ENCODE results near the gene ETV3L.
"Not testable (repeated sequence)": the region's sequence is repeated elsewhere in the genome, so short reads cannot be mapped to it uniquely, and the experiment has no call there.

ETV3L gene

GRCh38 chr1:157105298-157105987 is 5.8 kb upstream of the ETV3L start:
- DNase-seq (ENCODE audit: low read depth in 2 of 2), result no peak

GRCh38 chr1:157104598-157105293 is 5.1 kb upstream of the ETV3L start:
- no peak for DNase-seq (ENCODE audit: low read depth in 2 of 2)

GRCh38 chr1:157103268-157103667 is 3.7 kb upstream of the ETV3L start:
- DNase-seq (ENCODE audit: low read depth in 2 of 2), result no peak

- no peak for DNase-seq (ENCODE audit: low read depth in 2 of 2)
Measured at GRCh38 chr1:157101149-157101548, 1.5 kb upstream of the ETV3L start.

- not testable (repeated sequence) for DNase-seq (ENCODE audit: low read depth in 2 of 2)
Measured at GRCh38 chr1:157098987-157099632, 498 bp downstream of the ETV3L start.

- DNase-seq (ENCODE audit: low read depth in 2 of 2), result no peak
Measured at GRCh38 chr1:157098519-157098918, 1.1 kb downstream of the ETV3L start.

- DNase-seq (ENCODE audit: low read depth in 2 of 2), result no peak
Measured at GRCh38 chr1:157097692-157098091, 1.9 kb downstream of the ETV3L start.

GRCh38 chr1:157096881-157097280 is 2.7 kb downstream of the ETV3L start:
- DNase-seq (ENCODE audit: low read depth in 2 of 2), result no peak

- DNase-seq (ENCODE audit: low read depth in 2 of 2), result no peak
Measured at GRCh38 chr1:157095551-157095950, 4.1 kb downstream of the ETV3L start.

GRCh38 chr1:157095091-157095490 is 4.5 kb downstream of the ETV3L start:
- no peak for DNase-seq (ENCODE audit: low read depth in 2 of 2)

GRCh38 chr1:157092831-157093230 is 6.8 kb downstream of the ETV3L start:
- no peak for DNase-seq (ENCODE audit: low read depth in 2 of 2)

GRCh38 chr1:157091668-157092273 is 7.8 kb downstream of the ETV3L start:
- DNase-seq (ENCODE audit: low read depth in 2 of 2), result no peak

- no peak for DNase-seq (ENCODE audit: low read depth in 2 of 2)
Measured at GRCh38 chr1:157091186-157091585, 8.4 kb downstream of the ETV3L start.

- DNase-seq (ENCODE audit: low read depth in 2 of 2), result no peak
Measured at GRCh38 chr1:157090771-157091170, 8.8 kb downstream of the ETV3L start.

- peak; percentile 83 to 93 for DNase-seq (ENCODE audit: low read depth in 2 of 2)
Measured at GRCh38 chr1:157090196-157090647, 9.4 kb downstream of the ETV3L start.

- DNase-seq (ENCODE audit: low read depth in 2 of 2), result no peak
Measured at GRCh38 chr1:157089789-157090188, 9.8 kb downstream of the ETV3L start.

- no peak for DNase-seq (ENCODE audit: low read depth in 2 of 2)
Measured at GRCh38 chr1:157088607-157089006, 11.0 kb downstream of the ETV3L start.

- DNase-seq (ENCODE audit: low read depth in 2 of 2), result no peak
Measured at GRCh38 chr1:157087030-157087429, 12.6 kb downstream of the ETV3L start.

GRCh38 chr1:157086299-157086698 is 13.3 kb downstream of the ETV3L start:
- DNase-seq (ENCODE audit: low read depth in 2 of 2), result no peak

- DNase-seq (ENCODE audit: low read depth in 2 of 2), result no peak
Measured at GRCh38 chr1:157085421-157085820, 14.2 kb downstream of the ETV3L start.

GRCh38 chr1:157084720-157085119 is 14.9 kb downstream of the ETV3L start:
- DNase-seq (ENCODE audit: low read depth in 2 of 2), result no peak

- DNase-seq (ENCODE audit: low read depth in 2 of 2), result no peak
Measured at GRCh38 chr1:157081707-157082106, 17.9 kb downstream of the ETV3L start.
